NCI-H510A (cell line): ENCODE measurements around the gene ATP5PB.

Experiments used
- DNase-seq: peaks from one replicate; lab custom pipeline; 2025; lab: John Stamatoyannopoulos, UW

ATP5PB gene

DNA sequence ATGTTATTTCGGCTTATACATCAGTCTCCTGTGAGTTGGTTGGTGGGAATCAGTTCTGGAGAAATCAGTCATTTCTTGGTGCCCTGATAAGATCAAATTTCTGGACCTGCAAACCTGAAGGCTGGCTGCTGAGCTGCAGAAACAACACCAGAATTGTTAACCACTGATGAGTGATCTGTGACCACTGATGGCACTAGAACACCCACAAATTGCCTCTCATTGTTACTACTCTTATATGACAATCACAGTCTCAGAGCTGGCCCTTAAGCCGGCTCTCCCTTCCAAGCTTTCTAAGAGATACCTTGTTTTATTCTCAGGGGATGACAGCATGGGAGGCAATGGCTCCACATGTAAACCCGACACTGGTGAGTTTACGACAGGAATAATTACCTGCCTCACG, 26.4 kb downstream of the ATP5PB start:
- no peak for DNase-seq

DNA sequence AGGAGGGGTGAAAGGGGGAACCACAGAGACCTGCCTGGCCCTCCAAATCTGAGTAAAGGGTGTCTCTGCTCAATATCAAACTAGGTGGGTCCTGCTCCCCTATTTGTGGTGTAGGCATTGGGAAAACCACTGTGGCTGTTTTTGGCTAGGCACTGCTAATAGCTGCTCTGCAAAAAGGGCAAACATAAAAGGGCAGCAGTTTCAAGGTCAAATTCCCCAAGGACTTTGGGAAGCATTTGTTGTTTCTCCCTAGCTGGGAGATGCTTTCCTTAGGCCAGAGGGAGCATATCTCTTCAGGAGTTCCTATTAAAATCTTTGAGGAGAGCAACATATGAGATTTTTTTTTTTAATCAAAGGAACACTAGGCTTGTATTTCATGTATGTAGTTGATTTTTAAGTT, 26.9 kb downstream of the ATP5PB start:
- no peak for DNase-seq

DNA sequence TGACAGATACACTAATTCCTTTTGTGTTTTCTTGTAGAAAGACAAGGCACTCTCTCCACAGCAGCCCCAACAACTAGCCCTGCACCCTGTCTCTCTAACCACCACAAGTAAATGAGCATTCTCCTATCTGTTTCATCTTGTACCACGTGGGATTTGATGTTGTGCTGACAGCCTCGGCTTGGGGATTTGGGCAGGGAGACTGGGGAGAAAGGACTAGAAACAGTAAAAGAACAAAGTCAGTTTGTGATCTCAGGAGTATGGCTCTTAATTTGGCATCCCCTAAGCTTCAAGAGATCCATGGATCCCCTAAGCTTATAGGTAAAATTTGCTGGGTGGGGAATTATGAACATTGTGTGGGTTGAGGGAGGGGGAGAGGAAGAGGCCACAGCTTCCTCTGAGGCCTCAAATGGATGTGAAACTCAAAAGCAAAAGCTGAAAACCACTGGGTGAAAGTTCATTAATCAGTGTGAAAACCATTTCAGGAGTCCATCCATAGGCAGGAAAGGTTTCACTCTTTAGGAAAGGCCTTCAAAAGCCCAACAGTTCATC, 27.6 kb downstream of the ATP5PB start:
- no peak for DNase-seq

DNA sequence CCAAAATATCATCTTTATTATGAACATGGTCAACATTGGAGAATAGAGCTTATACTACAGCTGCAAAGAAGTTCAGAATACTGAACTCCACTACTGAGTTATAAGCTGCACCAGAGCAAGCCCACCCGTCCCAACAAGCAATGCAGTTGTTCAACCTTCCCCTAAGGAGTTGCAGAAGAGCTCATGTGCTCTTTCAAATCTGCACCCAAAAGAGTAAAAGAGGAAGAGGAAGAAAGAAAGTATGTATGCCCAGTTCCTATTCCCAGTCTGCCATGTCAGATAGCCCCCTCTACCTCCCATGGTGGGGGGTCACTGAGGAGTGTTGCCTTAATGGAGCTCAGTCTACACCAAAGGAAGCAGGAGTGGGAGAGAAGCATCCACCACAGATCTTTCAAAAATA, 31.4 kb downstream of the ATP5PB start:
- no peak for DNase-seq

DNA sequence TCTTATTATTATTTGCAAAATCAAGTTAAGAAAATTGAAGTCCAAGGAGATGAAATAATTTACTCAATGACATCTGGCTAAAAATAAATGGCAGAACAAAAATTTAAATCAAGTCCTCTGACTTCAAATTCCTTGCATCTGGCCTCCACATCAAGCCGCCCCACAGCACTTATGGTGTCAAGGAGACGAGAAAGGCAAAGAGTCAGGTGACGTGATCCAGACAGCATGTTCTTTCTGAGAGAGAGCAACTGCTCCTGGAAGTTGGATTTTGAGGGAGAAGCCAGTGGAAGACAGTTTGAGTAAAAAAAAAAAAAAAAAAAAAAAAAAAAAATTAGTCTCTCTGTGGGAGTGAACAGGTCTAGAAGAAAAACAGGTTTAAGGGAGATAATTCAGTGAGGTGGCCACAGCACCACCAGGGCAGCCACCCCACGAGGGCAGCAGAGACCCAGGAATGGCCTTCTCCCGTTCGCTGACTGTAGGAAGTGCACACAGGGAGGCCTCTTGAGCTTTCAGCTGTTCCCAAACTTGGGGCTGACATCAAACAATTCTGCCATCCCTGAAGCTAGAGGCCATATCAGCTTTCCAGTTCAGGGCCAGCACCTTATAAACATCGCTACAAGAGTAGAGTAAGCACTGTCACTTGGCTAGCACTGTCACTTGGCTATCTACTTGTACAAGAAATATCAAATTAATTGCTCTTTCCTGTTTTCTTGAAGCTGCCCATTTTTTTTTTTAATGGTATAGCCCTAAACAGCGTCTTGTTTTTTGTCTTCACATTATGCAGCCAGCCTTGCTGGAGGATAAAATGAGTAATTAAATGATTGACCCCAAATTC, 32.3 kb downstream of the ATP5PB start:
- DNase-seq = peak; percentile 11

DNA sequence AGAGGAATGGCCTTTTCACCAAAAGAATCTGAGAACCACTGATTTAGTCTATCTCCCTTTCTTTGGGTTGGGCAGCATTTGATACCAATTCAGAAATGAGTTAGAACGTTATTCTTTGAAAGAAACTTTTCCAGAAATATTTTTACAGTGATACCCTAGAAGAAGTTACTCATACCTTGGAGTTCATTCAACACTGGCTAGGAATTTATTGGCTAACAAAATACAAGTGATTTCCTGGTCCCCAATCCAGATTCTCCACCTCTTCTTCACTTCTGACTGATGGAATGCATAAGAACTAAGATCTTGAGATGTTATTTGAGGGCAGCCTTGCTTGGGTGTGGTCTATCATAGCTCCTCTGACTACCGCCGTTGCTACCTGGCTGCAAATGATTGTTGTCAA, 33.9 kb downstream of the ATP5PB start:
- no peak for DNase-seq

DNA sequence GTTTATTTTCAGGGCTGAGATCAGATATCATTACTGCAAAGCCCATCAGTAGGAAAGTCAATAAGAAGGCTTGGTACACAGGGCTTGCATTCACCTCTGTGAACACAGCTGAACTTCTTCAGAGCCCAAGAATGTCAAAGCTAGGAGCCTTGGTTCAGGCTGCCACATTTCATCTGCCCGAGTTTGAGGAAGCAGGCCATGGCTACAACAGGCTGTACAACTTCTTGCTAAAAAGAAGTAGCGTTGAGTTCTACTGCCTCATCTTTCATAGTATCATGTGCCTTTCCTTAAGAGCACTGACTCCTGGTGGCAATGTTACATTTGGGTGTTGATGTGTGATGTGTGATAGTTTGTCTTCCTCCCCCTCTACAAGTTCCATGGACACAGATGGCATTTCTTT, 34.6 kb downstream of the ATP5PB start:
- DNase-seq = no peak

DNA sequence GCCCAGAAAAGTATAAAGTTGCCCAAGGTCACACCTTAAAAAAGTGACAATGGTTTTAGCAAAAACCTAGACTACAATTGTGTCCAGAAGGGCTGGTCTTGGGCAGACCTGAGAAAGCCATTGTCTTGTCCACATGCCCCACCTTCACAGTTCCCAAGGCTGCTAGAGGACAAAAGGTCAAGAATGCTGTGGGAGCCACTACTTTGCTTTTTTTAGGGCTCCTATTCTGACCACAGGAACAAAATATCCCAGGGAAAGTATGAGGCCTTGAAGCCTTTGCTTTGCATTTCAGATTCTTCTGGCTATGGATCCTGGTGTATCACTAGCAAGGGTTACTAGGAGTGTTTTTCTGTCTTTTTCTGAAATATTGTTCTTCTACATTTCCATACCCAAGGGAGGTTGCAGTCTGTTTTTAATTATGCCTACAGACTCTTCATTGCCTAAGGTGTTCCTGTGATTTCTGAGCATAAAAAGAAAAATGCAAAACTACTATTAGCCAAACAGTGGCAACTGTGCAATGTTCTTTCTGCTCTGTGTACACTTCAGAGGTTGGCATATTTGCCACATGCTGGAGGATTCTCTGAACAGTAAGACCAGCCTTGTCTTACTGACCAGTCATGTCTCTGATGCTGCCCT, 35.2 kb downstream of the ATP5PB start:
- DNase-seq = no peak

DNA sequence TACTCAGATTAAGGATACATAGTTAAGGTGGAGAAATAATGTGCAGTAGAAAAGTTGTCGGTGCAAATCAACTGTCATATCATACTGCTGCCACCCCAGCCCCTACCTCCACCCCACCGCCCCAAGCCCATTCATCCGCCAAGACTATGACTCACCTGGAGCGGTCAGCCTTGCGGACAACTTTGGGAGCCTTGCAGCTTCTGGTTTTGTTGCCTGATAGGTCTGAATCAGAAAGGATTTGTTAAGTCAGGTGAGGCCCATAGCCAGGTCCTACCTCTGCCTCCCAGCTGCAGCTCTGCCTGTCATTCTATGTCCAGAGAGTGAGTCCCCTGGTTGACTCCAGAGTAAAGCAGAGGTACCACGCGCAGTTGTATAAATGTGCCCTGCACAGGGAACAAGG, 37.2 kb downstream of the ATP5PB start:
- DNase-seq = no peak

DNA sequence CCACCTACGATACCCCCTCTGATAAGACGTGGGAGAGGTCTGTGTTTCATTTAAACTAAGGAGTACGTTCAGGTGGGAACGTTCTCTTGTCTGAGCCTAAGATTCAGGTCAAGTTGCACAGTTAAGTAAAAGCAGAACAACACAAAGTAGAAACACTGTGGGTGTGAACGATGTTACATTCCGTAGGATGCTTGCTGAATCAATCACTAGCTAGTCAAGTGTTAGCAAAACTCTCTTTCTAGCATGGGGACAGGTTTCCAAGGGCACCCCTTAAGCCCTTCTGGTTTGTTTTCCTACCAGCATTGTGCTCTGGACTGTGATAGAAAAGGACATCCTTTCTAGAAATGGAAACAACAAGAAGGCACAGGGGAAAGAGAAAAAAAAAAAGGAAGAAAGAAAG, 37.9 kb downstream of the ATP5PB start:
- DNase-seq = no peak

DNA sequence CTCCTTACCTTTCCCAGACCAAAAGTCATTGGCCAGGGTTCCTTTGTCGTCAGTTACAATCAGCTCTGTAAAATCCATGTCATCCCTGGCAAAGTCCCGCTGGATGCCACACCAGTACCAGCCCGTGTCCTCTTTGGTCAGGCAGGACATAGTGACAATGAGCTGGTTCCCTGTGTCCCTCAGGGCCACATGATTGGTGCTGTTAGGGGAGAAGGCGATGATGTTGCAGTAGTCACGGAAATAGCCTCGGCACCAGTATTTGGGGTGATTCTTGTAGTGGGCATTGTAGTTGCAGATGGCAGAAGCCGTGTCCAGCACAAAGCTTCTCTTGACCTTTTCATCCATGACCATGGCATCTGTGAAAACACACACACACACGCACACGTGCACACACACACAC, 39.4 kb downstream of the ATP5PB start:
- DNase-seq = no peak

DNA sequence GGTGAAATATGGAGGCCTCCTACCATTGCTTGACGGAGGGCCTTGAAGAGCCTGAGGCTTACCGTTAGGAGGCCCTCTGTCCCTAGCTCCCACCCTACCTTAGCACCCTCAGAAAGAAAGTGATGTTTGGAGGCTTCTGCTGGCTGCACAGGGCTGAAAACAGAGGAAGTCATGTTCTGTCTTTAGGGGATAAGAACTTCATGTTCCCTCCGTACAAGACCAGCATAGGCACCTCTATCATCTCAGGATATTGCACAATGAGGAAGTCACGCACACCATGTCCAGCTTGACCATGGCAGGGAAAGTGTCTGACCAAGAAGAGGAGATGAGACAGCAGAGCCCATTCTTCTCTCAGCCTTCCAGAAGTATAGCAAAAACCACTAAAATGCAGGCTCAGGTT, 40.3 kb downstream of the ATP5PB start:
- no peak for DNase-seq

DNA sequence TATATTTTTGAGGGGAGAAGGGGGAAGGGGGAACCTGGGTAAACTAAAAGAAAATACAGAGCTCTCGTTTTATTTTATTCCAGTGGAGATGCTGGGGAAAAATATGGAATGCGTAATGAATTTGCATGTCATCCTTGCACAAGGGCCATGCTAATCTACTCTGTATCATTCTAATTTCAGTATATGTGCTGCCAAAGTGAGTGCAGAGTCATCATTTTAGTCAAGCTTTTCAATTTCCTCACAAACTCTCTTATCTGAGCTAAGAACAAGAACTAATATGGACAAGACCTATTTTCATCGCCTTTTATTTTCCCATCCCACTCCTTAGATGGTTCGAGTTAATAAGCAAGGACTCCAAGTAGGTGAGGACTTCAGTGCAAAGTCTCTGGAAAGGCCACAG, 41.0 kb downstream of the ATP5PB start:
- no peak for DNase-seq

DNA sequence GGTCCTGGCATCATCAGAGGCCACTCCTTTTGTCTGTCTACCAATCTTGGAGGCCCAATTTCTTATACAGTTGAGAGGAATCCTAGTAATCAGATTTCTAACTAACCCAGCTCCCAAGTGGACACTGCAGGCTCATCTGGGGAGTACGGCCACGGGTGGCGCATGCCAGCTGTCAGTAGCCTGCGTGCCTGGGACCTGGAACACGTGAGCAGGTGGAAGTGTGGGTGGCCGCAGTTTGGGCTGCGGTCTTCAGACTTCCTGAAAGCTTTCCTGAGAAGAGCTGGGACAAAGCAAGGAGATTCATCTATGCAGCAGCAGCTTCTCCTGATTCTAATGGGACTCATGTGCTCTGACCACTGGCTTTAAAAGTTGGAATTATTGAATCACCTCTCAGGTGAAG, 41.8 kb downstream of the ATP5PB start:
- DNase-seq = no peak

DNA sequence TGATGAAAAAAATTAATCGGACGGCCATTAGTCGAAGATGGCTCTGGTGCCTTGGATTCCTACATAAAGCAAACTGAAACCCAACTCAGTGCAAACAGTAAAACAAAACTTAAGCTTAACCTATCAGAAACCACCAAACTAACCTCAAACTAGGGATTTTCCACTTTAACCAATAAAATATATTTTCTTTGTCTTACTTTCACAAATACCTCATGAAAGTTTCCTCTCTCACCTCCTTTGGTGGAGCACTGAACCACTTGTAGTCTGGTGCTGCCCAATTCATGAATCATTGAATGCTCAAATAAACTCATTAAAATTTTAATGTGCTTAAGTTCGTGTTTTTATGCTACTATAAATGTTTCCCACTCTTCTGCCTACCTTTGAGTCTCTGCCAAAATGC, 47.1 kb downstream of the ATP5PB start:
- DNase-seq = no peak

DNA sequence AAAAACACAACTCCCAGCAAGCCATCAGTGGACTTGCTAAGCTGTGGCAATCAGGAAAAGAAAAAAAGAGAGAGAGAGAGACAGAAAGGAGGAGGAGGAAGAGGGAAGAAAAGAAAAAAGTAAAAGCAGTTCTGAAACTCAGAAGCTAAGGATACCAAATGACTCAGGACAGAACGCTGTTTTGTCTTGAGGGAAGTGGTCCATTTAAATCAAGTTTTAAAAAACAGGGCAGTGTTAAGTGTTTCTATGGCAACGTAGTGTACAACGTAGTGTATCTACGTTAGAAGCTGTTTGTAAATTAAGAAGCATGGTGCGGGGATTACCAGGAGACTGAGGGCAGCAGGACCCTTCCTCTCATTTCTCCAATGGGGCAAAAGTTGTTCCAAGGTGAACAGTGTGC, 48.3 kb downstream of the ATP5PB start:
- no peak for DNase-seq

DNA sequence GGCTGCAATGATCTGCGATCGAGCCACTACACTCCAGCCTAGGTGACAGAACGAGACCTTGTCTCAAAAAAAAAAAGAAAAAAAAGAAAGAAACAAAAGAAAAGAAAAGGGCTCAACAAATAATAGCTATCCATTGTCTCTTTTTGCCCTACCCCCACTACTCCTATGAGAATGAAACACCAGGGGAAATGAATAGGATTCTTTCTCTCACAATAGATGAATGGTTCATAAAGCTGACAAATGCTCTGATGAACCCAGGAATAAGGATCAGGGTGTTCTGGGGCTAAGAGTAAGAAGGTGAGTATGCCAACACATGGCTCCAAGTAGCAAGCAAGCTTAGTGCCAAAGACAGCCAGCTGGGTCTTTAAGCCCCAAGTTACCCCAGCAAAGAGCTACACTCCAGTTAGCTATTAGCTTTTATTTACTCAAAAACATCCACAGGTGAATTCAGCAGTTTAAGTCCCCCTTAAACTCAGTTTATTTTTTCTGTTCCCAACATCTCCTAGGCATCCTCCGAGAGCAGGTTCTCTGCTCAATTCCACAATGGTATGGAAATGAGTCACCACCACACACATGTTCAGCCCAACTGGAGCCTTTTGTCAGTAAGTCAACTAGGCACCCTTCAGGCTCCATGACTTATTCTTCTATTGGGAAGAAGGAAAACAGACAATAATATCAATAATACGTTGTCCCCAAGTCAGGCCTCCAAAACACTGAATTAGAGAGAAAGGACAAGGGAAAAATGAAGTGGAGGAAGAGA, 49.9 kb downstream of the ATP5PB start:
- DNase-seq = no peak

DNA sequence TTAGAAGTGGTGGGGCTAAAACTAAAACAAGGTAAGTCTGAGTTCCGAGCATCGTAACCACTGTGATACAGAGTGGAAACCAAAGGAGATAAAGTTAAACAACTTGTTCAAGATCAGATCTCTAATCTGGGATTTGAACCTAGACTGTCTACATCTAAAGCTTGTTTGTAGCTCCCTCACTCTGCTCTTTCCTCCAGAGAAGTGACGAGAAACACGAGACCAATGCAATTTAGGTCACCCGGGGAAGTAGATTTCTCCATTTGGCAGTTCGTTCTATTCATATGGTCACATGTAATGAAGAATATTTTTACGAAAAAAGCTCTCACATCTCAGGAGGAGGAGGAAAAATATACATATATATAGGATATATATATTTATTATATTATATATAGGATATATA, 52.4 kb downstream of the ATP5PB start:
- DNase-seq = no peak

DNA sequence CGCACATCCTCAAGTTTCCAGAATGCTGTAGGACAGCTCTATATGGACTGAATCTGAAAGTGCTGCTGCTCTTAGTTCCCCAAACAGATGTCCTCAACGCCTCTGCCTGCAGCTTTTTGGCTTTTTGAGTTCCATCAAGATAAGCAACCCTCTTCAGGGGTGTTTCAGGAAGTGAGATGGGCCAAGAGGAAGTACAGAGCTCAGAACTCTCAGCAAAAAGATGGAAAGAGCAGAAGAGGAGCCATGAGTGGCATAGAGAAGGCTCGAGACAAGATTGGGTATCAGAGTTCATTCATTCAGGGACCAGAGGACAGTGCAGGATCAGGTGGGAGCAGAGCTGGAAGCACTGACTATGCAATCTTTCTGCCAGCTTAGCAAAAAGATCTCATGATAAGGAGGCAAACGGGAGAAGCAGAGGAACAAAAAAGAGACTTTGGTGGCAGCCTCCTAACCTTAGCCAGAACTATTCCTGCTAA, 54.4 kb downstream of the ATP5PB start, which contains the start of the genes ADORA3 and TMIGD3:
ADORA3 (minus strand) TSS at position 49 of the 476 bp plus-strand sequence. CDS start 279 bp downstream, outside the sequence.
TMIGD3 (minus strand) TSS at position 49 of the 476 bp plus-strand sequence. CDS start 279 bp downstream, outside the sequence.
- no peak for DNase-seq

DNA sequence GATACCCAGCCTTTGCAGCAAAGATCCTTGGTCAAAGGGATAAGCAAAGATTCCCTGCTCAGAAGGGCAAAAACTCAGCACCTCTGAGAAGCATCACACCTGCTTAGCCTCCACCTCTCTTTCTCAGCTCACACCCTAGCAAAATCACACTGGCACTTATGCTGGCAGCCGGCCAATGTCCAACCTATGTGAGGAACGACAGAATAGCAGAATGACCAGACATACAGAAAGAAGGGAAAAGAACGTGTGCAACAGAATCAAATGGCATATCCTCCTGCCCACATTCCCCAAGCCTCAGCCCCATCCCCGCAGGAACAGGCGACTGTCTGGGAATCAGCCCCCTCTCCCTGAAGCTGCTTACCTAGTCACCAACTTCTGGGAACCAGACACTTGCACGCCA, 54.8 kb downstream of the ATP5PB start:
- DNase-seq = no peak

DNA sequence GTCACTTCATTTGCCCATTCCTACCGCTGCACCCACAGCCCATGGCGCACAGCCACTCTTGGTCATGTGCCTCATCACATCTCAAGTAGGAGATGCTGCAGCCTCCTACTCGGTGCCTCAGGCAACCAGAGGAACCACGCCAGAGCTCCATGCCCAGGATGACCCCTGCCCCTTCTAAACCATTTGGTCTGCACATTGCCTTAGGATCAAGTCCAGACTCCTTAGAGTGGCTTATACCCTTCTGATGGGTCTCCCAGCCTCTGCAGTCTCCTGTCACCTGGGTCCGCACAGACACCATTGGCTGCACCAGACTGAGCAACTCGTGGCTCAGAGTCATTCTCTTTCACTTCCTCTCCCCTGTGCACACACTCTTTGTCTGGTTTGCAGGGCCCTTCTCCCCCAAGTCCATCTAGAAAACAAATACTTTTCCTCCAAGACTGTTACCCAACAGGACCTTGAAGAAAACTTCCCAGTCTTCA, 56.4 kb downstream of the ATP5PB start:
- DNase-seq = no peak

DNA sequence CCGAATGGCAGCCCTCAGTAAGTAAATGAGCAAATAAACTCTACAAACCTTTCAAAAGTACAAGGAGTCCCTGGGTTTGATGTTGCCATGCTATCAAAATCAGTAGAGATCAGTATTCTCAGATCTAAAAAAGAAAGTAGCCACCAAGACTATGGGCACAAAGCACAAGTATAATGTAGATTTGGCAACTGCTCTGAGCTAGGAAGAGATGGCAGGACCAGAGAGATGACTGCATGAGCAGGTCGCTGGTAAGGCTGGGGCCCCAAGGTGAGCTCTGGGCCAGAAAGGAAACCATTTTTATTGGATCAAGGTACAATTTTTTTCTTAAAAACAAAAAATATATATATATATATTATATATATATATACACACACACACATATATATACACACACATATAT, 57.3 kb downstream of the ATP5PB start:
- no peak for DNase-seq
